ENCODE results near the gene NKAIN4.

GRCh38 chr20:63214514-63214913, 39.7 kb downstream of the NKAIN4 start:
- no peak for TF ChIP-seq CTCF (conservative IDR thresholded peaks at IDR 0.05 in 1 of 2, IDR thresholded peaks at IDR 0.05 in 1 of 2; ENCODE audit: extremely low read depth in 1 of 2, insufficient read depth in 1 of 2, low read depth in 1 of 2, low read length in 2 of 2)
- TF ChIP-seq EZH2 (IDR thresholded peaks at IDR 0.05; ENCODE audit: borderline replicate concordance, low read length) = no peak

All from mammary epithelial cell (primary cell).